RPMI8226 (cell line): ENCODE data around the gene FADS3.

Source experiments
- DNase-seq: peaks from one replicate; pipeline ENCODE4 v3.0.0-alpha.2; 2015

FADS3 gene

GRCh38 chr11:61913699-61914395, 22.5 kb upstream of the FADS3 start:
- no peak for DNase-seq

GRCh38 chr11:61912991-61913698, 21.8 kb upstream of the FADS3 start:
- DNase-seq, result no peak

- DNase-seq, result no peak
These were observed 21.2 kb upstream of the FADS3 start for GRCh38 chr11:61912530-61912898.

GRCh38 chr11:61911701-61912529, 20.6 kb upstream of the FADS3 start:
- no peak for DNase-seq

- DNase-seq, result no peak
These were observed 19.9 kb upstream of the FADS3 start for GRCh38 chr11:61911128-61911700.

GRCh38 chr11:61910187-61911127, 19.1 kb upstream of the FADS3 start:
- no peak for DNase-seq

GRCh38 chr11:61908730-61909316, 17.5 kb upstream of the FADS3 start:
- peak; percentile 98 for DNase-seq

- no peak for DNase-seq
These were observed 16.8 kb upstream of the FADS3 start for GRCh38 chr11:61907871-61908729.

GRCh38 chr11:61907282-61907681, 15.9 kb upstream of the FADS3 start:
- no peak for DNase-seq

GRCh38 chr11:61906522-61906909, 15.2 kb upstream of the FADS3 start:
- no peak for DNase-seq

- no peak for DNase-seq
These were observed 14.6 kb upstream of the FADS3 start for GRCh38 chr11:61905801-61906521.

- no peak for DNase-seq
These were observed 13.8 kb upstream of the FADS3 start for GRCh38 chr11:61905067-61905696.

GRCh38 chr11:61904539-61905048, 13.2 kb upstream of the FADS3 start:
- no peak for DNase-seq

- no peak for DNase-seq
These were observed 12.5 kb upstream of the FADS3 start for GRCh38 chr11:61903845-61904244.

- no peak for DNase-seq
These were observed 11.0 kb upstream of the FADS3 start for GRCh38 chr11:61902313-61902712.

GRCh38 chr11:61901397-61901796, 10.1 kb upstream of the FADS3 start:
- DNase-seq, result no peak

- no peak for DNase-seq
These were observed 8.9 kb upstream of the FADS3 start for GRCh38 chr11:61900251-61900650.

GRCh38 chr11:61899146-61899841, 7.9 kb upstream of the FADS3 start:
- peak; percentile 93 for DNase-seq

GRCh38 chr11:61898247-61898582, 6.9 kb upstream of the FADS3 start:
- no peak for DNase-seq
